ENCODE measurements around the gene ERBIN.

- TF ChIP-seq CTCF (IDR thresholded peaks at IDR 0.05; ENCODE audit: poor library complexity) (no peak), EZH2 (IDR thresholded peaks at IDR 0.05; ENCODE audit: borderline replicate concordance) (no peak), EZH2phosphoT487 (IDR thresholded peaks at IDR 0.05; ENCODE audit: low read depth, severe bottlenecking, unreplicated experiment) (no peak)
These were observed 45.3 kb downstream of the ERBIN start for GRCh38 chr5:65971643-65972042.

All from hepatocyte (in vitro differentiated cells).